Measurements from ENCODE around the gene NUDT14.

Gene NUDT14

DNA sequence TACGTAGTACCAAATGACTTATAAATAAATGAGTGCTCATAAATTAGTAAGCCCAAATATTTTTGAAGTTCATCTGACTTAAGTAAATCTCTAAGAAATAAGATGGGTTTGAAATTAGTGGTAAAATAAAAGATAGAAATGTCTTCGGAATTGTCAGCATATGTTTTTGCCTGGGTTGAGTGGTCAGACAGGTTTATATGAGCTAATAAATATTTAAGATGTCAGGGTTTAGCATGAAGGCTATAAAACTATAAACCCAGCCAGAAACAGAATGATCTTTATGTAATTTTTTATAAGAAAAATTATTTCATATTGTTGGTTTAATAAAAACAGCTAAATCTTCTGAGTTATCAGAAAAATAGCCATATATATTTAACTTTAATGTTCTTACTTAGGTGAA lies 49.9 kb downstream of the NUDT14 start:
- no peak for DNase-seq (ENCODE audit: low read depth)

DNA sequence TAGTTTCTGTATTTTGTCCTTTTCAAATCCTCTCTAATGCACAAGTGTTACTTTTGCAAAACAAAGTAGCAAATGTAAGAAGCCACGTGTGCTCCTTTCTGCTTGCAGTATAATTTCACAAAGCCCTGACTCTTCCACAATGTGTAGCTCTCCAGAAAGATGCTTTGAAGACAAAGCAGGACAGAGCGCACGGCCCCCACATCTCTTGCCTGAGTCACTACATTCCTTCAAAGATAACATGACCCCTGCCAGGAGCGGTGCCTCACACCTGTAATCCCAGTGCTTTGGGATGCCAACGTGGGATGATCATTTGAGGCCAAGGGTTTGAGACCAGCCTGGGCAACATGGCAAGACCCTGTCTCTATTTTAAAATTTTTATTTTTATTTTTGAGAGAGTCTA lies 53.1 kb downstream of the NUDT14 start:
- no peak for DNase-seq (ENCODE audit: low read depth)

DNA sequence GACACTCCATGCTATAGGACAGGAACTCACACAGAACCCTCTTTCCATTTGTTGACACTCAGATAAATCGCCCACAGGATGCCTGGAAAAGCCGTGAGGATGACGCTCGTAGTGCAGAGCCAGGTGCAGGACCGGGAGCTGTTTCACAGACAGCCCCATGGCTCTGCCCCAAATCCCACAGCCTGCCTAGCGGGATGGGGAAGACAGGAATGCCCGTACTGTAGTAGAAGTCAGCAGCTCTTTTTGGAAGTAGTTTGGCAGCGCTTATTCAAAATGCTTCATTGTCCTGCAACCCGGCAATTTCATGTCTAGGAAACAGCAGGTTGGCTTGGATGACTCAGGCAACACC lies 54.2 kb downstream of the NUDT14 start:
- DNase-seq (ENCODE audit: low read depth) = no peak

DNA sequence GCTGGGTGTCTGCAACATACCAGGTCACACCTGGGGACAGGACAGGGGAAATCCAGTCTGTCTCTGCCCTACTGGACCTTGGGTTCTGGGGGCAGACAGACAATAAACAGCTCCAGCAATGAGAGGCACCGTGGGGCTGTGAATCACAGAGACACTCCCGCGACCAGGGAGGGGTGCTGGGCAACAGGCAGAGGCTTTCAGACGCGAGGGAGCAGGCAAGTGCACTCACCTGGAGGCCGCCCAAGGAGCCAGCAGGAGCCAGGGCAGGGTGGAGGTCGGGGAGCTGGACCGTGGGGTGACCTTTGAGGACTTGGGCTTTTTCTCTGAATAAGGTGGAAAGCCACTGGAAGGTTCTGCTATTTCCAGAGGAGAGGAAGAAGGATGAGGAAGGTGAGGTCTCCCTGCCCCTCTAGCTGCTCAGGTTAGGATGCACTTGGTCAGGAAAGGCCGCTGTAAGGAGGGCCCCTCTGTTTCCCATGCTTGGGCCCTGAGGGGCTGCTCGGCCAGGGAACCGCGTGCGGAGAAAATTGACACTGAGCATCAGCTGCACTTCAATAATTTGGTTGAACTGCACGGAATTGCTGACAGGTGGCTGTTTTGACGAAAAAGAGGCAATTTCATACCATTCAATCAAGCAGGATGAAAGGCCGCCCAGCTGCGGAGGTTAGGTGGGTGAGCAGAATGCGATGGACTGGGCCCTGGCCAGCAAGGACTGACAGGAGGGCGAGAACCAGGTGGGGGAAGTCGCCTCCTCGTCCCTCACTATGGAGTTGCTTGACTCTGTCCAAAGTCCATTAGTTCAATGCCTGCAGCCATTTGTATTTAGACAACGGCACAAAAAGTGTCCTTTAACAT lies 54.8 kb downstream of the NUDT14 start:
- no peak for DNase-seq (ENCODE audit: low read depth)

DNA sequence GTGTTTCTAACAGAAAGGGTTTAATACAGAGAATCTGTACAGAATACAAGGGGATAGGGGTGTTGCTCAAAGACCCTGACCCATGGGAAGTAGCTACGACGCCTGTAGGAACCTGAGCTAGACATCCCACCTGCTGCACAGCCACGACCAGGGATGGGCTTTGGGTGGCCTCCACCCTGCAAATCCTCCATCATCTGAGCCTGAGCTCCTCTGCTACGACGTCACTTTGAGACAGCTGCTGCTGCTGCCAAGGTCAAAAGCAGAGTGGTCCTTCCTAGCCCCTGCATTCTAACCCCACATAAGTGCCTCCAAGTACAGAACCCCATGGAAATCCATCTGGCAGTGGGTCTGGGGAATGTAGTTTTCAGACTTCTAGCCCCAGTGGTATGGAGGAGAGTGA lies 56.3 kb downstream of the NUDT14 start:
- DNase-seq (ENCODE audit: low read depth) = no peak

DNA sequence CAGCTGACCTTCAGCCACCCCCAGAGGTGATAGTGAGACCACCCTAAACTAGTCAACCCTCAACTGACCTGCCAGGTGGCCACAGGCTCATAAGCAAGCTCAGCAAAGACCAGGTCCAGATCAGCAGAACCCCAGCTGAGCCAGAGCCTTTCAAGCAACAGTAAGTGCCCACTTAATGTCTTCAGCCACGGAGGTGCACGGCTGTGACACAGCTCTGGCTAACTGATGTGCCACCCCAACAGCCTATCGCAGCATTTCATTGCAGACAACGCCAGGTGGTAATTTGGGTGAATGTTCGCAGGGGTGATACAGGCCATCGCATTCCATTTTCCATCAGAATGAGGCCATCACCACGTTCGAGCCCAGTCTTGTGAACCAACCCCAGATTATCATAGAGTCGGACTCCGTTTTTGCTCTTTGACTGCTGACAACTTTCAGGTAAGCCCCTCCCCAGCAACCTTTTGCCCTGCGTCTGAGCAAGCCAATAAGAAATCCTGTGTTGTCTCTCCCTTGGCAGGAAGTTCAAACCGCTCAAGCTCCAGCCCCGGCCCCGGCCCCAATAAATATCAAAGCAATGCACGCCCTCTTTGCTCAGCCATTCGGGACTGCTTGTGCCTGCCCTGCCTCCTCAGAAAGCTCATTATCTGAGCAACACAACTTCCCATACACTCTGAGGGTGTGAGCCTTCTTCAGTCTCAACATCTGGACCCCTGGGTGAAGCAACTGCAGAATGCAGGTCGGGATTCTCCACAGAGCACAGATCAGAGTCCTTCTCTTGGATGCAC lies 56.9 kb downstream of the NUDT14 start:
- DNase-seq (ENCODE audit: low read depth) = no peak

DNA sequence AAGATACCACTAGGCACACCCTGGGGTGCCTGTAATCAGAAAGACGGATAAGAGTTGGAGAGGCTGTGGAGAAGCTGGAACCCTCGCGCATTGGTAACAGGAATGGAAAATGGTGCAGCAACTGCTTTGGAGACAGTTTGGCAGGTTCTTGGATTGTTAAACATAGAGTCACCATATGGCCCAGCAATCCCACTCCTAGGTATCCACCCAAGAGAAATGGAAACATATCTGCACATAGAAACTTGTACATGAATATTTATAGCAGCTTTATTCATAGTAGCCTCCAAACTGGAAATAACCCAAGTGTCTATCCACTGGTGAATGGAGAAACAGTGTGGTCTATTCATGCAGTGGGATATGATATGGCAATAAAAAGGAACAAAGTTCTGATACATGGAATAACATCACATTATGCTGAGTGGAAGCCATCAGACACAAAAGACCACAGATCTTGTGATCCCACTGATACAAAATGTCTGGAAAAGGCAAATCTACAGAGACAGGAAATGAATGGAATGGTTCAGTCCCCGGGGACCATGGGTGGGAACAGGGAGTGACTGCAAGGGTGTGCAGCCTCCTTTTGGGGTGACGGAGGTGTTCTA lies 57.9 kb downstream of the NUDT14 start:
- DNase-seq (ENCODE audit: low read depth) = no peak

All from activated T-cell treated with anti-CD3 and anti-CD28 coated beads for 48 hours (primary cell).